ENCODE results near the gene CUL4A. TPM values are rescaled to one million over a fixed set of nuclear protein-coding genes. Genes with fewer than 3 reads are reported as not detected.
"Not testable (repeated sequence)": the region's sequence is repeated elsewhere in the genome, so short reads cannot be mapped to it uniquely, and the experiment has no call there.

Gene CUL4A
- total RNA-seq, 4 donors from 2014 or later, result 104 to 144 (median 107) TPM

DNA sequence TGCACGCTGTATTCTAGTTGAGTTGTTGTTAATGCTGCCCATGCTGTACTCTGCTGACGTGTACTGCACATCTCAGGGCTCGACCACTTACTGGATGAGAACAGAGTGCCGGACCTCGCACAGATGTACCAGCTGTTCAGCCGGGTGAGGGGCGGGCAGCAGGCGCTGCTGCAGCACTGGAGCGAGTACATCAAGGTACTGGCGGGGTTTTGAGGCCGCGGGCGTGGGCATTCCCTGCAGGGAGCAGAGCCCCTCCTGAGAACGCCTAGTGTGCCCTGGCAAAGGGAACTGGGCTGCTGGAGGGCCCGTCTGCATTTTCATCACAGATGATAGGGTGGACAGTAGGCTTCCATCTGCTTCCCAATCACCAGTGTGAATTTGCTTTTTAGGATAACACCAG is 29.9 kb downstream of the CUL4A start:
- TF ChIP-seq EP300 (IDR thresholded peaks at IDR 0.05) (no peak), POLR2AphosphoS5 (IDR thresholded peaks at IDR 0.05) (no peak), POLR2A (IDR thresholded peaks at IDR 0.05) (no peak)
- TF ChIP-seq, protein P1, sequence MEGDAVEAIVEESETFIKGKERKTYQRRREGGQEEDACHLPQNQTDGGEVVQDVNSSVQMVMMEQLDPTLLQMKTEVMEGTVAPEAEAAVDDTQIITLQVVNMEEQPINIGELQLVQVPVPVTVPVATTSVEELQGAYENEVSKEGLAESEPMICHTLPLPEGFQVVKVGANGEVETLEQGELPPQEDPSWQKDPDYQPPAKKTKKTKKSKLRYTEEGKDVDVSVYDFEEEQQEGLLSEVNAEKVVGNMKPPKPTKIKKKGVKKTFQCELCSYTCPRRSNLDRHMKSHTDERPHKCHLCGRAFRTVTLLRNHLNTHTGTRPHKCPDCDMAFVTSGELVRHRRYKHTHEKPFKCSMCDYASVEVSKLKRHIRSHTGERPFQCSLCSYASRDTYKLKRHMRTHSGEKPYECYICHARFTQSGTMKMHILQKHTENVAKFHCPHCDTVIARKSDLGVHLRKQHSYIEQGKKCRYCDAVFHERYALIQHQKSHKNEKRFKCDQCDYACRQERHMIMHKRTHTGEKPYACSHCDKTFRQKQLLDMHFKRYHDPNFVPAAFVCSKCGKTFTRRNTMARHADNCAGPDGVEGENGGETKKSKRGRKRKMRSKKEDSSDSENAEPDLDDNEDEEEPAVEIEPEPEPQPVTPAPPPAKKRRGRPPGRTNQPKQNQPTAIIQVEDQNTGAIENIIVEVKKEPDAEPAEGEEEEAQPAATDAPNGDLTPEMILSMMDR (IDR thresholded peaks at IDR 0.05), result no peak
- WGBS, 2 donors (ENCODE audit: low coverage in 1 of 2), result 73 to 83% methylated on average over 4 to 7 of the region's 15 CpGs
- no peak for ATAC-seq
- no peaks in the 10 kb centered on the region for H3K27me3 ChIP-seq
- H3K9me3 ChIP-seq, result no peaks in the 10 kb centered on the region
- H3K36me3 ChIP-seq, result peaks cover 2 to 89% of the 10 kb centered on the region in 2 donors
- no peaks in the 10 kb centered on the region for H3K4me1 ChIP-seq
- H3K4me3 ChIP-seq, result no peak overlapping the region
- no peak overlapping the region for H3K27ac ChIP-seq

DNA sequence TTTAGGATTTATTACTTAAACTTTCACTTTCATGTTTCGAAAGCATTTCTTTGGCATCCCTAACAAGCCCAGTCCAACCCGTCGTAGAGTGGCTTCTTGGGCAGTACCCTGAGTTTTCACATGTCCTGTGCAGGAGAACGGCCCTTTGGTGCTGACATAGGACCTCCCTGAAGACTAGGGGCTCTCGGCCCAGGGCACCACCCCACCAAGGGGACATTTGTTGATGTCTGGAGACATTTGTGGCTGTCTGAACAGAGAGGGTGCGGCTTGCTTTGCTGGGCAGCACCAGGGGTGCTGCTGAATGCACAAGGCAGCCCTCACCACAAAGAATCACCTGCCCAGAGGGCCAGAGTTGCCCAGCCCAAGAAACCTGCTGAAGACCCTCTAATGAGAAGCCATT is 30.6 kb downstream of the CUL4A start:
- WGBS, 2 donors (ENCODE audit: low coverage in 1 of 2), result 86 to 92% methylated on average over 3 to 4 of the region's 6 CpGs
- Histone ChIP-seq H3K4me3 (no peak overlapping the region), H3K4me1 (no peaks in the 10 kb centered on the region), H3K36me3 (peaks cover 3 to 91% of the 10 kb centered on the region in 2 donors), H3K9me3 (no peaks in the 10 kb centered on the region), H3K27ac (no peak overlapping the region), H3K27me3 (no peaks in the 10 kb centered on the region)
- TF ChIP-seq, protein P1 (IDR thresholded peaks at IDR 0.05), result no peak
- TF ChIP-seq POLR2AphosphoS5 (IDR thresholded peaks at IDR 0.05), result no peak
- TF ChIP-seq EP300 (IDR thresholded peaks at IDR 0.05), result no peak
- TF ChIP-seq POLR2A (IDR thresholded peaks at IDR 0.05), result no peak
- no peak for ATAC-seq

DNA sequence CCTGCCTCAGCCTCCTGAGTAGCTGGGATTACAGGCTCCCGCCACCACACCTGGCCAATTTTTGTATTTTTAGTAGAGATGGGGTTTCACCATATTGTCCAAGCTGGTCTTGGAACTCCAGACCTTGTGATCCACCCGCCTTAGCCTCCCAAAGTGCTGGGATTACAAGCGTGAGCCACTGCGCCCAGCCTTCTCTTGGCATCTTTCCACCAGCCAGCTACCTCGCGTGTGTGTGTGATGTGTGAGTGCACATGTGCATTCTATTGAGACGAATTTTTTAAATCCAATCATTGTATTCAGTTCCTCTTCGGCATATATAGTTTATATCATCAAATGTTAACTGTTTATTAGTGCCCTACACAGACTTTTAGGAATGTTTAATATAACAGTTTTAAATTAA is 32.2 kb downstream of the CUL4A start:
- not testable (repeated sequence) for ATAC-seq, H3K27me3 ChIP-seq, H3K9me3 ChIP-seq, H3K4me3 ChIP-seq, H3K27ac ChIP-seq, H3K4me1 ChIP-seq
- 66 to 83% methylated on average over 7 to 8 of the region's 8 CpGs for WGBS, 2 donors (ENCODE audit: low coverage in 1 of 2)
- peaks cover 7 to 100% of the 10 kb centered on the region in 2 donors for H3K36me3 ChIP-seq

DNA sequence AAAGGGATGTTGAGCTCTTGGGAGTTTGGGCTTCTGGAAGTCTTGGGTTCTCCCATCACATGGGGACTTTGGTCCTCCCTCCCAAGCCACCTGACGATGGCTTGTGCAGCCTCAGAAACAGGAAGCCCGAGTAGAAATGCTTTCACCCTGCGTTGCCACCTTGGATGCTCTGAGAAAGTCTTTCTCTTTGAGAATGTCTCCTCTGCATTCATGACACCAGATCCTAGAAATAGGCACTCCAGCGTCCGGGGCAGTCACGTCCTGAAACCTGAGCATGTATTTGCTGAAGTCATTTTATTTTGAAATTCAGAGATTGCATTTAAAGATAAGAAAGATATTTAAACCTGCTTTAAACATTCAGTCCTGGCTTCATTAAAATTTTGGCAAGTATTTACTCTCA is 34.4 kb downstream of the CUL4A start:
- Histone ChIP-seq H3K9me3 (no peaks in the 10 kb centered on the region), H3K36me3 (peaks cover 7 to 100% of the 10 kb centered on the region in 2 donors), H3K27ac (no peak overlapping the region), H3K27me3 (no peaks in the 10 kb centered on the region), H3K4me3 (no peak overlapping the region), H3K4me1 (no peaks in the 10 kb centered on the region)
- no peak for ATAC-seq
- WGBS, 2 donors (ENCODE audit: low coverage in 1 of 2), result 80 to 82% methylated on average over 6 of the region's 6 CpGs
- TF ChIP-seq EP300 (IDR thresholded peaks at IDR 0.05) (no peak), POLR2AphosphoS5 (IDR thresholded peaks at IDR 0.05) (no peak)

DNA sequence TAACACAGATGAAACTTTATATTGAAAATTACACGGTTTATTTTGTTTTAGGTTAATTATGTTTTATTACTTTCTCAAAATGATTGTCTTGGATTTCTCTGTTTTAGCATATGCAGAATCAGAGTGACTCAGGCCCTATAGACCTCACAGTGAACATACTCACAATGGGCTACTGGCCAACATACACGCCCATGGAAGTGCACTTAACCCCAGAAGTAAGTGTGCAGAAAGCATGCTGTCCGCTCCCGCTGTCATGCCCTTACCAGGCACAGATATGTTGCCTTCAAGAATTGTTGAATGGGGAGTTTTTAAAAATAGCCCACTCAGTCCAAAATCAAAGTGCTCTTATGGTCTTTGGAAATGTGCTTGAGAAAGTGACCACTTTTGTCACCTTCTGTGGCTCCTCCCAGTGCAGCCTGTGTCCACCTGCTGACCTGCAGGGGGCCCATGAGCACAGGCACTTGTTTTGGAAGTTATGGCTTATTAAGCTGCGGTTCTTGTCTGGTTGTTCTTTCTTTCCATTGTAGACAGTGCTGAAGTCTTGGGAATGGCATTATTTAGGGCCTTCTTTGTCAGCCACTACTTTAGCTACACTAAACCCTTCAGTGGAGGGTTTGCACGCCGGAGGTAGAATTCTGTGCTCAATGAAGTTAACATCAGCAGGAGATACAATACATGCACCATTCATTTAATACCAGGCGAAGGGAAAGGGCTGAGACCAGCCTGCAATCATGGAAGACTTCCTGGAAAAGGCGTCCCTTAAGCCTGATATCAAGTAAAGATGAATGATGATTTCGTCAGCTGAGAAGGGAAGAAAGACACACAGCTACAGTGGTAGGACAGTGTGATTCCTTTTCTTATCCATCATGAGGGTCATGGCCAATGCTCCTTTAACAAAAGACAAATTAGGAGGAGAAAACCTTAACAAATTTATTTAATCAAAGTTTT is 36.7 kb downstream of the CUL4A start:
- WGBS, 2 donors (ENCODE audit: low coverage in 1 of 2), result 79 to 91% methylated on average over 8 to 10 of the region's 10 CpGs
- no peaks in the 10 kb centered on the region for H3K4me1 ChIP-seq
- H3K36me3 ChIP-seq, result peaks cover 7 to 100% of the 10 kb centered on the region in 2 donors
- TF ChIP-seq POLR2AphosphoS5 (IDR thresholded peaks at IDR 0.05), result no peak
- TF ChIP-seq, protein P1 (IDR thresholded peaks at IDR 0.05), result no peak
- no peak overlapping the region for H3K4me3 ChIP-seq
- H3K27me3 ChIP-seq, result no peaks in the 10 kb centered on the region
- H3K27ac ChIP-seq, result no peak overlapping the region
- no peaks in the 10 kb centered on the region for H3K9me3 ChIP-seq
- ATAC-seq, result no peak

DNA sequence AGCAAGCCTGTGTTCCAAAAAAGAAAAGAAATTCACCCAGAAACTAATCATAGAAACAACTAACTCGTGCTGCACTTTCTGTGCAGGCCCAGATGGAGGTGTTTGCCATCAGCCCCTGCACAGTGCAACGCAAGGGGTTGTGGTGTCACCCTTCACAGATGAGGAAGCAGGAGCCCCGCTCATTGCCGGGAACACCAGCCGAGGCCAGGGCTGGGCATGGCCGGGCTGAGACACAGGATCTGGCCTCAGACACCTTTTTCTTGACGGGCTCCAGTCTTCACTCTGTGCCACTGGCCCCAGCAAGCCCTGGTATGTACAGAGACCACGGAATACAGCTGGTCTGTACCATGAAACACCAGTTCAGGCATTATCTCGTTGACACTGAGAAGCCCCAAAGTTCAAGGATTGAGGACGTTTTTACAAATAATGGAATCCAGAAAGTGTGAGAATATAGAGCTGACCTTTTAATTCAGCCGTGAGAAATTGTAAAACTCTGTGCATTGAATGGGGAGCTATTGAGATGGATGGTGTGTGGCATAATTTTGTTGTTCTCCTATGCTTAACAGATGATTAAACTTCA is 43.2 kb downstream of the CUL4A start:
- Histone ChIP-seq H3K9me3 (no peaks in the 10 kb centered on the region), H3K27me3 (no peaks in the 10 kb centered on the region), H3K36me3 (peaks cover 0 to 100% of the 10 kb centered on the region in 2 donors), H3K4me3 (no peak overlapping the region), H3K4me1 (no peaks in the 10 kb centered on the region), H3K27ac (no peak overlapping the region)
- no peak for ATAC-seq
- 39 to 49% methylated on average over 2 to 3 of the region's 11 CpGs for WGBS, 2 donors (ENCODE audit: low coverage in 1 of 2)
- TF ChIP-seq, protein P1 (IDR thresholded peaks at IDR 0.05), result no peak
- TF ChIP-seq POLR2A (IDR thresholded peaks at IDR 0.05) (no peak), POLR2AphosphoS5 (IDR thresholded peaks at IDR 0.05) (no peak), EP300 (IDR thresholded peaks at IDR 0.05) (no peak)

DNA sequence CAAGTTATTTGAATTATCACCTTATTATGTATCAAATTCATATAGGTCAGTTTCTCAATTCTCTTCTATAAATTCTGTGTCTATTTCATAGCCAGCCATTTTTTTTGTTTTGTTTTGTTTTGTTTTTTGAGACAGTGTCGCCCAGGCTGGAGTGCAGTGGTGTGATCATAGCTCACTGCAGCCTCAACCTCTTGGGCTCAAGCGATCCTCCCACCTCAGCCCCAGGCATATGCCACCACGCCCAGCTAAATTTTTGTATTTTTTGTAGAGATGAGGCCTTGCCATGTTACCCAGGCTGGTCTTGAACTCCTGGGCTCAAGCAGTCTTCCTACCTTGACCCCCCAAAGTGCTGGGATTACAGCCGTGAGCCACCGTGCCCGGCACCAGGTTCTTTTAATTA is 48.5 kb downstream of the CUL4A start:
- not testable (repeated sequence) for ATAC-seq

More for the DNA sequence above, 48.5 kb downstream of the CUL4A start:
- not testable (repeated sequence) for H3K27me3 ChIP-seq, H3K27ac ChIP-seq, H3K4me1 ChIP-seq, H3K4me3 ChIP-seq, H3K9me3 ChIP-seq
- H3K36me3 ChIP-seq, result peaks cover 0 to 100% of the 10 kb centered on the region in 2 donors
- 98 to 100% methylated on average over 3 to 6 of the region's 6 CpGs for WGBS, 2 donors (ENCODE audit: low coverage in 1 of 2)
